GM21381 (cell line): Measurements from ENCODE around the gene OR2D3.
A peak's percentile ranks its signal among the peaks of the same experiment; 100 is the strongest.
"Not testable (repeated sequence)": the region's sequence is repeated elsewhere in the genome, so short reads cannot be mapped to it uniquely, and the experiment has no call there.

Experiments used
- ATAC-seq: cut with Tn5 transposase; IDR thresholded peaks from one replicate; pipeline ENCODE4 v1.9.1; 2021; ENCODE audit warnings: mild to moderate bottlenecking, moderate library complexity; ENCODE audit not compliant: unreplicated experiment

OR2D3 gene, protein sequence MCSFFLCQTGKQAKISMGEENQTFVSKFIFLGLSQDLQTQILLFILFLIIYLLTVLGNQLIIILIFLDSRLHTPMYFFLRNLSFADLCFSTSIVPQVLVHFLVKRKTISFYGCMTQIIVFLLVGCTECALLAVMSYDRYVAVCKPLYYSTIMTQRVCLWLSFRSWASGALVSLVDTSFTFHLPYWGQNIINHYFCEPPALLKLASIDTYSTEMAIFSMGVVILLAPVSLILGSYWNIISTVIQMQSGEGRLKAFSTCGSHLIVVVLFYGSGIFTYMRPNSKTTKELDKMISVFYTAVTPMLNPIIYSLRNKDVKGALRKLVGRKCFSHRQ

DNA sequence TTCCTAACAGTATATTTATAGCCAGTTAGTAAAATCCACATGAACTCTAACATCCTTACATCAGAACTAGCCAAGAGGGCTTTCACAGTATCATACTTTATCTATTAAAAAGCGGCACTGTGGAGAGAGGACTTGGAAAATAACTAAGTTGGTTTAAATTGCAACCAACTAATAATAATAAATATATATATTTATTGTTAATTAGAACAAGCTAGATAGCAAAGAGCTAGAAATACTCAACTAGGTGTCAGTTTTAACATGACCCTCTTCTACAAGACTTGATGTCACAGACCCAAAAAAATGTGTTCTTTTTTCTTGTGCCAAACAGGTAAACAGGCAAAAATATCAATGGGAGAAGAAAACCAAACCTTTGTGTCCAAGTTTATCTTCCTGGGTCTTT lies at the start of gene OR2D3:
Gene OR2D3 (plus strand): TSS at position 301 of the 400 bp plus-strand sequence. CDS start 0 bp downstream, at position 301.
- no peak for ATAC-seq

DNA sequence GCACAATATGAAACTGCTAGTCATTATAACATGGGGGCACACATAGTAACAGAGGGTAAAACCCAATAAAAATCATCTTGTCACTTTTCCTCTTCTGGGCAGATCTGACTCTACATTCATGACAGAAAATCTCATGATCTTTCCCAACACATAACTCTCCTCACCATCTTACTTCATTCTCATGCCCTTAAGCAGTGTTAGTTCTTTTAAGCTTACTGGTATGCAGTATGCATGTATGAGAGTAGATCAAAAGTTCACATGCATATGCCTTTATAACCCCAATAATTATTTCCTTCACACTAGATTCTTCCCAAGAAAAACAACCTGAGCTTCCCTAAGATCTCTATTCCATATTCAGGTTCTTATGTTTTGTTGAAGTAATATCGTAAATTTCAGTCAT lies 49.5 kb upstream of the OR2D3 start:
- ATAC-seq: no peak

DNA sequence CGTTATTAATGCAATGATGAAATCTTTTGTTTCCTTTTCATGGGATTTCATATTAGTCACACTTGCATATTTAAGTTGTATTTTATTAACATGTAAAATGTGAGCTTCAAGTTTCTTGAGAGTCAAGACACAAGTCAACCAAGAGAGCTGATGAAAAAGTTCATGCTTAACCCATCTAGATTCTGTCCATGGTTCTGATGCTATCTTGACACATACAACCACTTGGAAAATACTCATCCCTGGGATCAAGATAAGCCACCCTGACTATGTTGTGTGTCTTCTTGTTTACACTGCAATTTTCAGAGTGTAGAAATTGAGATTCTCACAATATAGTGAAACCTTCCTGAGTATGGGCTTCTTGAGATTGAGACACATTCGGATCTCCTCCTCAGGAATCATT lies 45.0 kb upstream of the OR2D3 start:
- no peak for ATAC-seq

DNA sequence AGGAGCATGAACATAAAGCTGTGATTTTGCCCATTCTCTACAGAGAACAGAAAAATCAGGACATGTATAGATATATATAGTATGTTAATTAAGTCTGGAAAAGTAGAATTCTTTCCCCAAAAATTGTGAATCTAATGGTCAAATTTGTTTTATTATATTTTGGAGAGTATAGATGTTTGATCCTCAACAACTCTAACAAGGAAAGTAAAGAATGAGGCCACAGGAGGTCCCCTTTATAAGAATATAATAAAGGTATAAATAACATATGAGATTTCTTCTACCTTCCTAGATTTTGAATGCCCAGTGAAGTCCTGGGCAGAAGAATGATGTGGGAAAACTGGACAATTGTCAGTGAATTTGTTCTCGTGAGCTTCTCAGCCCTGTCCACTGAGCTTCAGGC lies 44.5 kb upstream of the OR2D3 start, which contains the start of gene OR10A4:
Gene OR10A4 (plus strand): TSS at position 301 of the 400 bp plus-strand sequence. CDS start 23 bp downstream, at position 324.
- no peak for ATAC-seq

DNA sequence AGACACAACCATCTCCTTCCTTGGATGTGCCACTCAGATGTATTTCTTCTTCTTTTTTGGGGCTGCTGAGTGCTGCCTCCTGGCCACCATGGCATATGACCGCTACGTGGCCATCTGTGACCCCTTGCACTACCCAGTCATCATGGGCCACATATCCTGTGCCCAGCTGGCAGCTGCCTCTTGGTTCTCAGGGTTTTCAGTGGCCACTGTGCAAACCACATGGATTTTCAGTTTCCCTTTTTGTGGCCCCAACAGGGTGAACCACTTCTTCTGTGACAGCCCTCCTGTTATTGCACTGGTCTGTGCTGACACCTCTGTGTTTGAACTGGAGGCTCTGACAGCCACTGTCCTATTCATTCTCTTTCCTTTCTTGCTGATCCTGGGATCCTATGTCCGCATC lies 43.9 kb upstream of the OR2D3 start:
- ATAC-seq: no peak

DNA sequence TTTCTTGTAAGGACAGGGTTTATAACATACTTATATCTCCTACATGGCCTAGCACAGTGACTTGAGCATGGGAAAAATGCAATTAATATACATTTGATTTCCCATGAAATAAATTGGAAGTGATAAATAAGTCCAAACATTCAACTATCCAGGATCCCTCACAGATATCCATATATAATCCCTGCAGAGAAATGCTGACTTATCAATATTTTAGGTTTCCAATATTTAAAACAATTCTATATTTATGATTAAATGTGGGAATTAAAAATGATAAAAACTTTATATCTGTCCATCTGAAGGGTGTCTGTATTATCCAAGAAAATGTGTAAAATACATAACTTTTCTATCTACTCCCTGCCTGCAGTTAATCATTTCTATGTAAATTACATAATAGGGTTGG lies 38.1 kb upstream of the OR2D3 start:
- ATAC-seq: no peak

DNA sequence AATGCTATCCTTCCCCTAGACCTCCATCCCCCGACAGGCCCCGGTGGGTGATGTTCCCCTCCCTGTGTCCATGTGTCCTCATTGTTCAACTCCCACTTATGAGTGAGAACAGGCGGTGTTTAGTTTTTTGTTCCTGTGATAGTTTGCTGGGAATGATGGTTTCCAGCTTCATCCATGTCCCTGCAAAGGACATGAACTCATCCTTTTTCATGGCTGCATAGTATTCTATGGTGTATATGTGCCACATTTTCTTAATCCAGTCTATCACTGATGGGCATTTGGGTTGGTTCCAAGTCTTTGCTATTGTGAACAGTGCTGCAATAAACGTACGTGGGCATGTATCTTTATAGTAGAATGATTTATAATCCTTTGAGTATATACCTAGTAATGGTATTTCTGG lies 33.1 kb upstream of the OR2D3 start:
- ATAC-seq: not testable (repeated sequence)

DNA sequence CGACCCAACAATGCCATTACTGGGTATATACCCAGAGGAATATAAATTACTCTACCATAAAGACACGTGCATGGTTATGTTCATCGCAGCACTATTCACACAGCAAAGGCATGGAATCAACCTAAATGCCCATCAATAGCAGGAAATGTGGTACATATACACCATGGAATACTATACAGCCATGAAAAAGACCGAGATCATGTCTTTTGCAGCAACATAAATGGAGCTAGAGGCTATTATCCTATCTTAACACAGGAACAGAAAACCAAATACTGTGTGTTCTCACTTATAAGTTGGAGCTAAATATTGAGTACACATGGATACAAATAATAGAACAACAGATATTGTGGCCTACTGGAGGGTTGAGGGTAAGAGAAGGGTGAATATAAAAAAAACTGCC lies 32.0 kb upstream of the OR2D3 start:
- ATAC-seq: no peak

DNA sequence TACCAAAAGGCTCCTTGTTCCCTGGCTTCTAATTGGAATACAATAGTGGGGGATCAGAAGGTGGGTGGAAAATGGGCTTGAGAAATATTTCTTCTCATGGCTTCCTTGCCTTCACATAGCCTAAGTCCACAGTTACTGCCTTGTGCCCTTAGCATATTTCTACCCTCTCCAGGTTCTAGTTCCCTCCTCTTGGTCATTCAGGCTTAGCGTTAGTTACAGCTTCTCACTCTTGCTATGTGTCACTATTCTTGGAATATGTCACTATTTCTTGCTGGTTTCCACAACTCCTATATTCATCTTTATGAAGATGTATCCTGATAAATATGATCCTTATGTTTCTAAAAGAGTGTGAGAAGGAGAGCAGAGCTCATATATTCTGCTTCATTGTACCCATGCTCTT lies 31.0 kb upstream of the OR2D3 start:
- no peak for ATAC-seq

DNA sequence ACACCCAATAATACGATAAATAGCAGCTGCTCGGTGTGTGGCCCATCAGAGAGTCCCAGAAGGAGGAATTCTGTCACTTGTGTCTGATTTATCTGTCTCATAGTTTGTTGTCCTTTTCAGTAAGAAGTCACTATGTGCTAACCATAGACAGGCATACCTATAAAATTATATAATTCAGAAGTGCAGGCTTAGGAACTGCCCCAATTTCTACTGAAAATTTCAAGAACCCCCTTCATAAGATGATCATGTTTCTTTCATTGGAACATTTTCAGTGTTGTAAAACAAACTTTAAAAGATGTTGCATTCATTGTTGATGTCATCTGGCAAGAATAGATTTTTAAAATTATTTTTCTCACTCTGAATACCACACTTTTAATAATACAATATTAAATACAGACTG lies 28.4 kb upstream of the OR2D3 start, which contains the start of gene OR2D2:
Gene OR2D2 (minus strand): TSS at position 101 of the 400 bp plus-strand sequence. CDS start 0 bp downstream, at position 101.
- ATAC-seq: no peak

DNA sequence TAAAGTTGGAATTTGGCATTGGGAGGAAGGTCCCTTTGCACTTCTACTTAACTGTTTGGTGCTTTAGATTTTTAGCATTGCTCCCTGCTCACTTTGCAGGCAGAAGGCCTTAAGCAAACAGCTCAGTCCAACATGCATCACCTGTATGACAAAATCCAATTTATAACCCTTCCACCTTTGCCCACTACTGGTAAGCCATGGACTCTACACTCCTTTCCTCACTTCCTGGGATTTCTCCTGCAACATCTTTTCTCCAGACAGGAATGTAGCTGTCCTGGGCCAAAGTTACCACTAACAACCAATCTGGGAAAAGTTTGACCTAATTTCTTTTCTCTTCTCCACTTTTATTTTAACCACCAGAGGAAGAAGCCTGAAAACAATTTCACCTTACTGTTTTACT lies 26.7 kb upstream of the OR2D3 start:
- no peak for ATAC-seq

DNA sequence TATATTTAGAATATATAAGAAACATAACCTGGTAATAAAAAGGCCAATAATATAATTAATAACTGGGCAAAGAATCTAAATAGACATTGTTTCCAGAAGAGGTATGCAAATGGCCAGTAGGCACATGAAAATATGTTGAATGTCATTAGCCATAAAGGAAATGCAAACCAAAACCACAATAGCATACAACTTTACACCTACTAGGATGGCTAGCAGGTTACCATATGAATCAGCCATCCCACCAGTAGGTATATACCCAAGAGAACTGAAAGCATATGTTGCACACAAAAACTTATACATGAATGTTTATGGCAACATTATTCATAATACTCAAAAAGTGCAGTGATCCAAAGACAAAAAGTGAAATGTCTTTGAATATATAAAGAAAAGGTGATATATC lies 25.8 kb upstream of the OR2D3 start:
- ATAC-seq: peak; percentile 82

DNA sequence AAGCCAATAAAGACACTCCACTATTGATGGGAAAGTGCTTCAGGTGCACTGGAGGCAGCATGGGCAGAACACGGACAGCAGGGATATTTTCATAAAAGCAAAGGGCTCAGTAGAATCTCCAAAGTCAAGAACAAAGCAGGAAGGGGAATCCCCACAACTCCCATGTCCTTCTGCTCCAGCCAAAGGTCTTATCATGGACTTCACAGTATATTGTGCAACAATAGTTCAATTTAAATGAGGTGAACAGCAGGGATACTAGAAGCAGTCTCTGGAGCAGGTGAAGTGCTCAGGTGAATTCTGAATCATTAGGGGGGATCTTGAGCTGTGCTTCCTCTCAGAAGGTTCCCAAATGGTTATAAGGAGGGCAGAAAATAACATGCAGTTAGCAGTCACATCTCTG lies 21.9 kb upstream of the OR2D3 start:
- no peak for ATAC-seq

DNA sequence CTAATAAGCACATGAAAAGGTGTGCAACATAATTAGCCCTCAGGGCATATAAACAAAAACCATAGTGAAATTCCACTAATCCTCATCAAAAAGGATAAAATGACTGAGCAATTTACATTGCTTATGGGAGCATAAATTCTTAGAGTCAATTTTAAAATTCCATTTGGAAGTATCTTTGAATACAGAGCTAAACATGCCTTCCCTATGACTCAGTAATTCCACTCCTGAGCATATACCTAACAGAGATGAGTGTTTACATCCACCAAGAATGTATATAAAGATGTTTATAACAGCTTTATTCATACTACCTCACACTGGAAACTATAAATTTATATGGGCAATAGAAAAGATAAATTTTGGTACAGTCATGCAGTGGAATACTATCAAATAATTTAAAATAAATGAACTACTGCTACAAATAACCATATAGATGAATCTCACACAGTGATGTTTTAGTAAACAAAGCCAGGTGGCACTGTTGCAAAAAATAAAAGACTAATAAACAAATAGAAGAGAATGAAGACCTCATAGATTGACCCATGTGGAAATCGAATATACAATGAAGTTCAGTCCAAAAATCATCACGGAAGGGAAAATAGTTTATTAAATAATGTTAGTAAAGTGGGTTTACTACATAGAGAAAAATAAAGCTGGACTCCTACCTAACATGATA lies 20.3 kb upstream of the OR2D3 start:
- no peak for ATAC-seq

DNA sequence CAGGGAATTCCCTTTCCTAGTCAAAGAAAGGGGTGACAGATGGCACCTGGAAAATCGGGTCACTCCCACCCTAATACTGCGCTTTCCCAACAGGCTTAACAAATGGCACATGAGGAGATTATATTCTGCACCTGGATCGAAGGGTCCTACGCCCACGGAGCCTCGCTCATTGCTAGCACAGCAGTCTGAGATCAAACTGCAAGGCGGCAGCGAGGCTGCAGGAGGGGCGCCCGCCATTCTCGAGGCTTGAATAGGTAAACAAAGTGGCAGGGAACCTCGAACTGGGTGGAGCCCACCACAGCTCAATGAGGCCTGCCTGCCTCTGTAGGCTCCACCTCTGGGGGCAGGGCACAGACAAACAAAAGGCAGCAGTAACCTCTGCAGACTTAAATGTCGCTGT lies 16.0 kb upstream of the OR2D3 start:
- ATAC-seq: not testable (repeated sequence)

DNA sequence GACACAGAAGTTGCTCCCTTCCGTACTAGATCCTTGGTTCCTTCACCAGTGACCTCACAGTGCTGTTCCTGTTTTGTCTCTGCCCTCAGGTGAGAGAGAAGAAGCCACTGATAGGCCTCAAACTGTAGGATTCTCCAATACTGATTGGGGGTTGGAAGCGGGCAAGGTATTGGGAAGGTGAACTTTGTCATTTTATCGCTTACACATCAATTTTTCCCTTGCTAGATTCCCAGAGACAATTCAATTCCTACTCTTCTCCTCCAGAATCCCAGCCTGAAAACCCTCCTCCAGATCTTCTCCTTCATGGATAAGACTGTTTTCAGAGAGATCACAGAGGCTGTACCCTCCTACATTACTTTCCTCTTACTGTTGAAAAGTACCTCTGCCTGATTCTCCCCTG lies 9.4 kb upstream of the OR2D3 start:
- no peak for ATAC-seq

DNA sequence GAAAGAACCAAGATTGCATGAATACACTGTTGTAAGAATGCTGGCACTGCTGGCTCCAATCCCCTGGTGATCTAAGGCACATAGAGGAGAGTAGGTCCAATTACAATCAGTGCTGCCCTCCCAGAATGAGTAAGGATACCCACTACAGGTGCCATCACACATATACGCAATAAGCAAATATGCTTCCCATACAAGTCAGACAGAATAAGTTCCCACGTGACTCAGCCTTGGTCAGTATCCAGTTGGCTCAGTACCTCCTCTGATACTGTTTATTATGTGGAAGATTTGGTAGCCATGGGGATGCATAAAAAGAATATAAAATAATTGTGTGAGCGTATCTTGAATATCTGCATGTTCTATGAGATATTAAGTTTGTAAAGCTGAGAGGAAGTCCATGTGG lies 8.9 kb upstream of the OR2D3 start:
- ATAC-seq: no peak

DNA sequence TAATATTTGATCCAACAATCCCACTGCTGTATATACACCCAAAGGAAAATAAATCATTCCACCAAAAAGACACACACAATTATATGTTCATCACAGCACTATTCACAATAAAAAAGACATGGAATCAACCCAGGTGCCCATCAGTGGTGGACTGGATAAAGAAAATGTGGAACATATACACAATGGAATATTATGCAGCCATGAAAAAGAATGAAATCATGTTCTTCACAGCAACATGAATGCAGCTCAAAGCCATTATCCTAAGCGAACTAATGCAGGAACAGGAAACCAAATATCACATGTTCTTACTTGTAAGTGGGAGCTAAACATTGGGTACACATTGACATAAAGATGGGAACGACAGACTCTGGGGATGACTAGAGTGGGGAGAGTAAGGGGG lies 1.1 kb upstream of the OR2D3 start:
- ATAC-seq: no peak

DNA sequence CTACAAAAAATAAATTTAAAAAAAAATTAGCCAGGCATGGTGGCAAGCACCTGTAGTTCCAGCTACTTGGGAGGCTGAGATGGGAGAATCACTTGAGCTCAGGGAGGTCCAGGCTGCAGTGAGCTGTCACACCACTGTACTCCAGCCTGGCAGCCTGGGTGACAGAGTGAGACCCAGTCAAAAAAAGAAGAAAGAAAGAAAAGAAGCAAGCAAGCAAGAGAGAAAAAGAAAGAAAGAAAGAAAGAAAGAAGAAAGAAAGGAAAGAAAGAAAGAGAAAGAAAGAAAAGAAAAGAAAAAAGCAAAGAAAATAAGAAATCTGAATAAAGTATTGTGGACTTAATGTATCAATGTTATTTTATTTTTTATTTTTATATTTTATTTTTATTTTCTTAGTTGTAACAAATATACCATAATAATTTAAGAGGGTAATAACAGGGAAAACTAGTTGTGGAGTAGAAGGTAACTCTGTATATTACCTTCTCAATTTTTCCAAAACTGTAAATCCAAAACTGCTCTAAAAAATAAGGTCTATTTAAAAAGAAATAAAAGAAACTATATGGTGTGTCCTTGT lies 4.3 kb downstream of the OR2D3 start:
- no peak for ATAC-seq

DNA sequence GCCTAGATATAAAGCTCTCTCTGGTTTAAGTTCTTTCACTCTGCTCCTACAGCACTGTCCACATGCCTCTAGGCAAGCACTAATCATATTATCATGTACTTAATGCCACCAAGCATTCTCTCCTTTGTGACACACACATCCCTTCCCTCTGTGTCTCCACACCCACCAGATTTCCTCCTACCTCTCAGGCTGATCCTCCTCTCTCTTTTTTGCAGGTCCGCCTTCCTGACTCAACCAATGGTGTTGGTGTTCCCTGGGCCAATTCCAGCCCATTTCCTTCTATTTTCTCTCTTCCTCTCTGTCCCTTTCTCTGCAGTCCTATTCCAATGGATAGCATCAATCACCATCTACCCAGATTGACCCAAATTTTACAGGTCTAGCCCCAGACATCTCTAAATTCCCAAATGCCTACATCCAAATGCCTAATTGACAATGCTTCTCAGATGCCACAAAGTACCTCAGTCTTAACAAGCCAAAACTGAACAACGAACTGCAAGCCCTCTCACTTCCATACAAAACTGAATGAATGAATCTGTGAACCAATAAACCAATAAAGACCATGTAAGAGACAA lies 4.9 kb downstream of the OR2D3 start:
- peak; percentile 3 for ATAC-seq

DNA sequence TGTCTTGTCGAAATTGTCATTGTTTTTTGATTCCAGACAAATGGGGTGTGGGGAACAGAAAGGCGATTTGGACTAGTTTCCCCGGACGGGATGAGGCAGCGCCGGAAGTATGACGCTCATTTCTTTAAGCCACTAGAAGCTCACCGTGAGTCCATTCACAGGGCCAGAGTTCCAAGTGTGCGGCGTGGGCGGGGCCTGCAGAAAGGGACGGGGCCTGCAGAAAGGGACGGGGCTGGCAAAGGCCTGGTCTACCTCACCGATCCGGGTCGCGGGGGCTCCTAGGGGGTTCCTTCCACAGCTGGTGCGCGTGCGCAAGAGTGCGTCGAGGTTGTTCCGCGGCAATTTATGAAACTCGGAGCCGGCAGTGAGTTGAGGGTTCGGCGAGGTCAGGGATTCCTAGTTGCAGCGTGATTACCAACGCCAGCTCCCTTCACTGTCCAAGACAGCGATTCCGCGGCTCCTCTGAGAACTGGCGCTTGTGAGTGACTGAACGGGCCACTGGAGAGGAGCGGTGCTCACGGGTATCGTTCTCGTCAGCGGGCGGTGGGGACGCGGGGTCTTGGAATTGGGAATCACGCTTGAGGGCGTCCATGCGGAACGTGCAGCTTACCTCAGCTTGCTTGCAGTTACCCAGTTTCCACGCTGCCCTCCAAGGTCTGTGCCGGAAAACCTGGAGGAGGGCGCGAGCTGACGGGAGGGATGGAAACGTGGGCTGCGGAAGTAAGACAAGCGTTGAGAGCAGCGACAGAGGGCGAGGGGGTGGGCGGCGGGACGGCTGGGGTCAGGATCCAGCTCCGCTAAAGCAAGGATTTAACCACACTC lies 5.6 kb downstream of the OR2D3 start, which contains the start of gene ZNF215:
Gene ZNF215 (plus strand): TSS at position 219 of the 822 bp plus-strand sequence. CDS start 5,847 bp downstream, outside the sequence.
- peak; percentile 58 for ATAC-seq
